Right atrium auricular region (tissue), 2 donors: ENCODE data around the gene PTGES. TPM values are rescaled to one million over a fixed set of nuclear protein-coding genes. Genes with fewer than 3 reads are reported as not detected.

Experiments
- DNase-seq: peaks from one replicate; pipeline ENCODE4 v3.0.0-alpha.2; 2019; ENCODE audit warnings: low spot score
- H3K27ac ChIP-seq, 2 donors: fragments of 200-600 bp; sonication (generic); 1 replicate in 1 of 2; 2 replicates in 1 of 2; pipeline ENCODE4 v1.5.1; 2016 to 2019
- H3K27me3 ChIP-seq, 2 donors: fragments of 200-600 bp; sonication (generic); one replicate each; pipeline versions ENCODE4 v1.5.1 to v1.6.0; 2017 to 2019
- H3K36me3 ChIP-seq: fragments of 200-600 bp; sonication (generic); one replicate; pipeline ENCODE4 v1.5.1; 2016
- H3K4me1 ChIP-seq, 2 donors: fragments of 200-600 bp; sonication (generic); one replicate each; pipeline versions ENCODE4 v1.5.1 to v1.6.0; 2017 to 2019
- H3K4me3 ChIP-seq, 2 donors: fragments of 200-600 bp; sonication (generic); 1 replicate in 1 of 2; 2 replicates in 1 of 2; pipeline ENCODE4 v1.5.1; 2017 to 2019; ENCODE audit warnings: mild to moderate bottlenecking in 1 of 2, moderate library complexity in 1 of 2
- H3K9me3 ChIP-seq, 2 donors: fragments of 200-600 bp; sonication (generic); one replicate each; pipeline ENCODE4 v1.5.1; 2019
- CTCF ChIP-seq, 2 donors: fragments of 200-600 bp; sonication (generic); IDR thresholded peaks; one replicate each; pipeline ENCODE4 v1.5.1; 2019; ENCODE audit warnings: antibody characterized with exemption in 2 of 2
- total RNA-seq, 2 donors: library from RNA; depleted of rRNA; stranded (reverse); fragments of >200 nt; gene quantifications; one replicate each; pipeline ENCODE4 v1.1.0, GENCODE V29; 2016

The PTGES gene
- total RNA-seq, 2 donors from 2014 or later: 1.1 to 2.6 TPM

- no peak for DNase-seq
- Histone ChIP-seq H3K36me3 (no peaks in the 10 kb centered on the region), H3K27ac (no peak overlapping the region), H3K9me3 (no peaks in the 10 kb centered on the region), H3K4me3 (no peak overlapping the region), H3K4me1 (no peaks in the 10 kb centered on the region), H3K27me3 (no peaks in the 10 kb centered on the region)
- TF ChIP-seq CTCF (IDR thresholded peaks at IDR 0.05): no peak
Observed at GRCh38 chr9:129717991-129718390, 34.9 kb downstream of the PTGES start.

- no peak for TF ChIP-seq CTCF (IDR thresholded peaks at IDR 0.05)
- H3K9me3 ChIP-seq: no peaks in the 10 kb centered on the region
- H3K36me3 ChIP-seq: no peaks in the 10 kb centered on the region
- no peak overlapping the region for H3K4me3 ChIP-seq
- no peak for DNase-seq
- no peaks in the 10 kb centered on the region for H3K27me3 ChIP-seq
- H3K27ac ChIP-seq: no peak overlapping the region
- peaks cover 0 to 12% of the 10 kb centered on the region in 2 donors for H3K4me1 ChIP-seq
Observed at GRCh38 chr9:129716091-129716490, 36.8 kb downstream of the PTGES start.

GRCh38 chr9:129714511-129715061 lies 38.3 kb downstream of the PTGES start:
- DNase-seq: no peak
- no peak for TF ChIP-seq CTCF (IDR thresholded peaks at IDR 0.05)
- no peaks in the 10 kb centered on the region for H3K9me3 ChIP-seq
- H3K4me1 ChIP-seq: peaks cover 0 to 12% of the 10 kb centered on the region in 2 donors
- H3K36me3 ChIP-seq: no peaks in the 10 kb centered on the region
- H3K4me3 ChIP-seq: no peak overlapping the region
- H3K27me3 ChIP-seq: no peaks in the 10 kb centered on the region
- H3K27ac ChIP-seq: no peak overlapping the region

- no peak for TF ChIP-seq CTCF (IDR thresholded peaks at IDR 0.05)
- no peaks in the 10 kb centered on the region for H3K9me3 ChIP-seq
- DNase-seq: no peak
- no peak overlapping the region for H3K27ac ChIP-seq
- no peaks in the 10 kb centered on the region for H3K36me3 ChIP-seq
- H3K27me3 ChIP-seq: no peaks in the 10 kb centered on the region
- H3K4me1 ChIP-seq: peaks cover 0 to 12% of the 10 kb centered on the region in 2 donors
- H3K4me3 ChIP-seq: no peak overlapping the region
Observed at GRCh38 chr9:129713402-129713679, 39.5 kb downstream of the PTGES start.

- peaks cover 0 to 12% of the 10 kb centered on the region in 2 donors for H3K4me1 ChIP-seq
- H3K9me3 ChIP-seq: no peaks in the 10 kb centered on the region
- peak overlapping the region; percentile 60 to 63 for H3K27ac ChIP-seq
- no peak for TF ChIP-seq CTCF (IDR thresholded peaks at IDR 0.05)
- no peak for DNase-seq
- H3K36me3 ChIP-seq: no peaks in the 10 kb centered on the region
- H3K4me3 ChIP-seq: no peak overlapping the region
- H3K27me3 ChIP-seq: no peaks in the 10 kb centered on the region
Observed at GRCh38 chr9:129712634-129713401, 40.0 kb downstream of the PTGES start.

GRCh38 chr9:129710169-129710453 lies 42.7 kb downstream of the PTGES start:
- no peak overlapping the region for H3K27ac ChIP-seq
- no peak for DNase-seq
- H3K36me3 ChIP-seq: no peaks in the 10 kb centered on the region
- H3K27me3 ChIP-seq: no peaks in the 10 kb centered on the region
- peaks cover 0 to 12% of the 10 kb centered on the region in 2 donors for H3K4me1 ChIP-seq
- H3K9me3 ChIP-seq: no peaks in the 10 kb centered on the region
- no peak for TF ChIP-seq CTCF (IDR thresholded peaks at IDR 0.05)
- no peak overlapping the region for H3K4me3 ChIP-seq
